IMR-90 (cell line): ENCODE data around the gene LPAR1.

Source experiments
- CHD1 ChIP-seq: IDR thresholded peaks from 2 replicates; pipeline ENCODE4 v1.6.1; 2012; ENCODE audit warnings: low read depth, low read length, improper control_type of control experiment
- ELK1 ChIP-seq: fragments of 150-350 bp; IDR thresholded peaks from 2 replicates; pipeline ENCODE4 v1.6.1; 2016; ENCODE audit warnings: low read depth, mild to moderate bottlenecking, low read length, moderate library complexity, borderline replicate concordance
- FOS ChIP-seq: fragments of 150-350 bp; IDR thresholded peaks from 2 replicates; pipeline ENCODE4 v1.6.1; 2016; ENCODE audit warnings: low read depth, low read length
- MAZ ChIP-seq: IDR thresholded peaks from 2 replicates; pipeline ENCODE4 v1.6.1; 2012; ENCODE audit warnings: low read depth, mild to moderate bottlenecking, low read length, improper control_type of control experiment, moderate library complexity, borderline replicate concordance
- MXI1 ChIP-seq: IDR thresholded peaks from 2 replicates; pipeline ENCODE4 v1.6.1; 2012; ENCODE audit warnings: low read depth, mild to moderate bottlenecking, low read length, moderate library complexity, borderline replicate concordance
- NFE2L2 ChIP-seq: fragments of 150-350 bp; IDR thresholded peaks from 2 replicates; pipeline ENCODE4 v1.6.1; 2016; ENCODE audit warnings: low read depth, mild to moderate bottlenecking, low read length
- POLR2A ChIP-seq: IDR thresholded peaks from 2 replicates; pipeline ENCODE4 v1.6.1; 2012; ENCODE audit warnings: mild to moderate bottlenecking, low read depth, low read length
- RAD21 ChIP-seq: IDR thresholded peaks from 2 replicates; pipeline ENCODE4 v1.6.1; 2012; ENCODE audit warnings: low read length, improper control_type of control experiment
- RCOR1 ChIP-seq: IDR thresholded peaks from 2 replicates; pipeline ENCODE4 v1.6.1; 2012; ENCODE audit warnings: mild to moderate bottlenecking, low read length, improper control_type of control experiment; ENCODE audit not compliant: insufficient replicate concordance
- RFX5 ChIP-seq: IDR thresholded peaks from 2 replicates; pipeline ENCODE4 v1.8.0; 2012; ENCODE audit warnings: low read depth, mild to moderate bottlenecking, low read length, moderate library complexity
- SMC3 ChIP-seq: fragments of 150-350 bp; IDR thresholded peaks from 2 replicates; pipeline ENCODE4 v1.6.1; 2016; ENCODE audit warnings: low read depth, mild to moderate bottlenecking, antibody characterized with exemption, low read length, moderate library complexity
- USF2 ChIP-seq: fragments of 150-350 bp; IDR thresholded peaks from 2 replicates; pipeline ENCODE4 v1.6.1; 2017; ENCODE audit warnings: mild to moderate bottlenecking, antibody characterized with exemption, low read length, low read depth
- TF ChIP-seq, protein P1 (sequence below): conservative IDR thresholded peaks from 2 replicates; pipeline ENCODE4 v1.5.1; 2012; ENCODE audit warnings: mild to moderate bottlenecking, low read depth, low read length, improper control_type of control experiment

GRCh38 chr9:110938242-110938641 lies 100.0 kb downstream of the LPAR1 start:
- TF ChIP-seq, protein P1, sequence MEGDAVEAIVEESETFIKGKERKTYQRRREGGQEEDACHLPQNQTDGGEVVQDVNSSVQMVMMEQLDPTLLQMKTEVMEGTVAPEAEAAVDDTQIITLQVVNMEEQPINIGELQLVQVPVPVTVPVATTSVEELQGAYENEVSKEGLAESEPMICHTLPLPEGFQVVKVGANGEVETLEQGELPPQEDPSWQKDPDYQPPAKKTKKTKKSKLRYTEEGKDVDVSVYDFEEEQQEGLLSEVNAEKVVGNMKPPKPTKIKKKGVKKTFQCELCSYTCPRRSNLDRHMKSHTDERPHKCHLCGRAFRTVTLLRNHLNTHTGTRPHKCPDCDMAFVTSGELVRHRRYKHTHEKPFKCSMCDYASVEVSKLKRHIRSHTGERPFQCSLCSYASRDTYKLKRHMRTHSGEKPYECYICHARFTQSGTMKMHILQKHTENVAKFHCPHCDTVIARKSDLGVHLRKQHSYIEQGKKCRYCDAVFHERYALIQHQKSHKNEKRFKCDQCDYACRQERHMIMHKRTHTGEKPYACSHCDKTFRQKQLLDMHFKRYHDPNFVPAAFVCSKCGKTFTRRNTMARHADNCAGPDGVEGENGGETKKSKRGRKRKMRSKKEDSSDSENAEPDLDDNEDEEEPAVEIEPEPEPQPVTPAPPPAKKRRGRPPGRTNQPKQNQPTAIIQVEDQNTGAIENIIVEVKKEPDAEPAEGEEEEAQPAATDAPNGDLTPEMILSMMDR: no peak
- TF ChIP-seq POLR2A (no peak), RFX5 (no peak), CHD1 (no peak), RAD21 (no peak), USF2 (no peak), SMC3 (no peak), MXI1 (no peak), NFE2L2 (no peak), RCOR1 (no peak), ELK1 (no peak), MAZ (no peak), FOS (no peak)
